HepG2 (cell line): ENCODE measurements around the gene PRSS2. TPM values are rescaled to one million over a fixed set of nuclear protein-coding genes. Genes with fewer than 3 reads are reported as not detected.

Experiments
- ATAC-seq: fragments of 200-7000 bp; cut with Tn5 transposase; 3 replicates; pipeline ENCODE4 v1.9.1; 2020; ENCODE audit warnings: mild to moderate bottlenecking, moderate library complexity
- Bru-seq: library from RNA; stranded (reverse); fragments of 400-500 nt; gene quantifications from one replicate; lab custom pipeline; 2021; lab: Mats Ljungman, UMichigan
- BruChase-seq, 2 experiments: library from RNA; stranded (reverse); fragments of 400-500 nt; gene quantifications; one replicate each; lab custom pipeline; 2021; lab: Mats Ljungman, UMichigan
- BruUV-seq: library from RNA; stranded (reverse); fragments of 400-500 nt; replicated peaks from 2 replicates; lab custom pipeline; 2021; lab: Mats Ljungman, UMichigan
- CTCF ChIA-PET: fragments of 300-600 bp; formaldehyde crosslinking; extraction: SDS; loops from one replicate; lab custom pipeline; 2021; ENCODE audit warnings: low total read pairs, inconsistent platforms, low intra/inter-chr PET ratio; lab: Yijun Ruan, JAX
- POLR2A ChIA-PET: fragments of 350-600 bp; sonication (Branson Sonifier 250); formaldehyde crosslinking; loops from one replicate; lab custom pipeline; 2020; ENCODE audit warnings: antibody characterized with exemption, inconsistent platforms; lab: Yijun Ruan, JAX
- DNase-seq: peaks from one replicate; pipeline ENCODE4 v3.0.0-alpha.2; 2015; ENCODE audit warnings: low spot score
- FAIRE-seq: peaks from 3 replicates; lab custom pipeline; 2011; peaks lifted over from hg19 to GRCh38; lab: Jason Lieb, UNC
- H2AFZ ChIP-seq: one replicate; pipeline ENCODE4 v1.6.1; 2011; ENCODE audit warnings: low read length, inconsistent platforms
- H3K27ac ChIP-seq: fragments of 300-600 bp; 3 replicates; pipeline ENCODE4 v1.8.0; 2011; ENCODE audit warnings: mixed run types, mild to moderate bottlenecking, mixed read lengths, low read length, inconsistent platforms; ENCODE audit not compliant: insufficient read depth; ENCODE audit errors: extremely low read length
- H3K27me3 ChIP-seq, 2 experiments: fragments of 200-600 bp in 1 of 2; 2 replicates in 1 of 2; 3 replicates in 1 of 2; pipeline versions ENCODE4 v1.6.0 to v1.8.0; 2011; ENCODE audit warnings: low read length in 2 of 2, mild to moderate bottlenecking in 2 of 2, moderate library complexity in 2 of 2, inconsistent platforms in 1 of 2; ENCODE audit not compliant: insufficient read depth in 2 of 2, control insufficient read depth in 1 of 2
- H3K36me3 ChIP-seq, 2 experiments: fragments of 200-600 bp in 1 of 2; replicated peaks in 1 of 2; 2 replicates in 1 of 2; 3 replicates in 1 of 2; pipeline versions ENCODE4 v1.5.1 to v1.8.0; 2011; ENCODE audit warnings: low read length in 2 of 2, inconsistent platforms in 1 of 2; ENCODE audit not compliant: insufficient read depth in 2 of 2, control insufficient read depth in 1 of 2
- H3K4me1 ChIP-seq: 2 replicates; pipeline ENCODE4 v1.5.1; 2012; ENCODE audit warnings: low read length, inconsistent platforms; ENCODE audit not compliant: insufficient read depth
- H3K4me2 ChIP-seq: 2 replicates; pipeline ENCODE4 v1.6.0; 2011; ENCODE audit warnings: low read depth, low read length, inconsistent platforms
- H3K4me3 ChIP-seq, 3 experiments: fragments of 200-600 bp in 1 of 3; sonication (generic), shearing (Covaris generic) in 1 of 3; replicated peaks in 1 of 3; 2 replicates each; pipeline ENCODE4 v1.5.1; 2011 to 2016; ENCODE audit warnings: low read length in 3 of 3, inconsistent platforms in 2 of 3, low read depth in 2 of 3, mild to moderate bottlenecking in 2 of 3, control low read depth in 1 of 3, mixed read lengths in 1 of 3; ENCODE audit not compliant: insufficient read depth in 1 of 3
- H3K79me2 ChIP-seq: one replicate; pipeline ENCODE4 v1.6.1; 2011; ENCODE audit warnings: low read length, inconsistent platforms; ENCODE audit not compliant: insufficient read depth
- H3K9ac ChIP-seq: 2 replicates; pipeline ENCODE4 v1.6.0; 2011; ENCODE audit warnings: mild to moderate bottlenecking, low read depth, low read length, inconsistent platforms; ENCODE audit not compliant: insufficient read depth
- H3K9me3 ChIP-seq: 2 replicates; pipeline ENCODE4 v1.5.1; 2012; ENCODE audit warnings: mild to moderate bottlenecking, low read length
- H4K20me1 ChIP-seq: 2 replicates; pipeline ENCODE4 v1.6.0; 2011; ENCODE audit warnings: inconsistent platforms, mild to moderate bottlenecking, low read length, moderate library complexity; ENCODE audit not compliant: insufficient read depth
- FOSL1 ChIP-seq: sonication (generic); formaldehyde crosslinking; IDR thresholded peaks from 2 replicates; pipeline ENCODE4 v1.9.0; 2021; ENCODE audit warnings: missing genetic modification reagents, borderline replicate concordance
- HNRNPLL ChIP-seq: fragments of 200-400 bp; formaldehyde crosslinking; IDR thresholded peaks from 2 replicates; pipeline ENCODE4 v1.6.1; 2017; ENCODE audit warnings: mild to moderate bottlenecking, low read depth, low read length; ENCODE audit not compliant: poor library complexity, severe bottlenecking
- HNRNPUL1 ChIP-seq: fragments of 200-400 bp; formaldehyde crosslinking; IDR thresholded peaks from 2 replicates; pipeline ENCODE4 v1.6.1; 2017; ENCODE audit warnings: low read depth, mild to moderate bottlenecking, low read length, moderate library complexity
- ISL2 ChIP-seq: sonication (generic); formaldehyde crosslinking; IDR thresholded peaks from 2 replicates; pipeline ENCODE4 v1.5.0; 2020; ENCODE audit warnings: missing genetic modification reagents
- JUND ChIP-seq: sonication (generic); formaldehyde crosslinking; IDR thresholded peaks from 2 replicates; pipeline ENCODE4 v1.8.0; 2022; ENCODE audit warnings: mild to moderate bottlenecking, missing genetic modification reagents
- MEF2D ChIP-seq: sonication (generic); formaldehyde crosslinking; IDR thresholded peaks from 2 replicates; pipeline ENCODE4 v1.5.1; 2020; ENCODE audit warnings: mild to moderate bottlenecking, missing genetic modification reagents
- PAF1 ChIP-seq: IDR thresholded peaks from 2 replicates; pipeline ENCODE4 v1.6.1; 2016; ENCODE audit warnings: missing genetic modification reagents, missing compliant biosample characterization
- POGZ ChIP-seq: sonication (generic); formaldehyde crosslinking; IDR thresholded peaks from 2 replicates; pipeline ENCODE4 v1.4.0; 2020; ENCODE audit warnings: mild to moderate bottlenecking, missing genetic modification reagents
- RARG ChIP-seq: sonication (generic); formaldehyde crosslinking; IDR thresholded peaks from 2 replicates; pipeline ENCODE4 v1.4.0; 2020; ENCODE audit warnings: low read depth, mild to moderate bottlenecking, missing genetic modification reagents
- TARDBP ChIP-seq: sonication (generic); formaldehyde crosslinking; IDR thresholded peaks from 2 replicates; pipeline ENCODE4 v1.8.0; 2022; ENCODE audit warnings: mild to moderate bottlenecking, missing genetic modification reagents
- TMF1 ChIP-seq: sonication (generic); formaldehyde crosslinking; IDR thresholded peaks from 2 replicates; pipeline ENCODE4 v1.8.1; 2022; ENCODE audit warnings: low read depth, missing genetic modification reagents
- ZNF615 ChIP-seq: sonication (generic); formaldehyde crosslinking; IDR thresholded peaks from 2 replicates; pipeline ENCODE4 v1.5.0; 2020; ENCODE audit warnings: mild to moderate bottlenecking, missing genetic modification reagents, borderline replicate concordance
- ZNF644 ChIP-seq: IDR thresholded peaks from 2 replicates; pipeline ENCODE4 v1.6.1; 2016; ENCODE audit warnings: low read depth
- WGBS: methylation state at CpG from one replicate; pipeline ENCODE4 v1.1.6; 2017; ENCODE audit warnings: low lambda C conversion rate; 5-methylcytosine and 5-hydroxymethylcytosine counted together
- in situ Hi-C: cut with HindIII; loops from 2 replicates; pipeline ENCODE4 v1.10.0; 2017; ENCODE audit warnings: low pct_unique_long_range_greater_than_20kb; ENCODE audit not compliant: extremely low pct_ligation_motif_present
- intact Hi-C: fragments of 100-400 bp; cut with micrococcal nuclease; formaldehyde crosslinking; loops from one replicate; pipeline ENCODE4 v1.10.0; 2022; ENCODE audit not compliant: unreplicated experiment
- long read RNA-seq, 2 experiments: library from RNA in 1 of 2; library from polyadenylated mRNA in 1 of 2; stranded (forward) in 1 of 2; unstranded in 1 of 2; transcript quantifications; one replicate each; pipeline ENCODE4 v2.0.0, GENCODE V29; 2019 to 2022
- polyA minus RNA-seq, 3 experiments: library from RNA; depleted of rRNA, polyadenylated mRNA; stranded (reverse); fragments of >200 nt; gene quantifications; 2 replicates each; pipeline ENCODE4 v1.2.3, GENCODE V29; 2011; ENCODE audit warnings: low replicate concordance in 1 of 3
- polyA plus RNA-seq, 8 experiments: library from polyadenylated mRNA; depleted of rRNA in 3 of 8; stranded (reverse) in 7 of 8; unstranded in 1 of 8; fragments of >200 nt; fragmentation: Illumina TruSeq in 4 of 8; extraction: Trizol in 4 of 8; gene quantifications; 2 replicates each; pipeline versions ENCODE4 v1.2.1 to v1.2.3, GENCODE V29; 2011 to 2016; ENCODE audit warnings: low read depth in 4 of 8, missing spikeins in 1 of 8, mixed read lengths in 1 of 8; ENCODE audit not compliant: insufficient read depth in 1 of 8
- total RNA-seq, 5 experiments: library from RNA; depleted of rRNA; stranded (reverse); fragments of >200 nt; fragmentation: Illumina TruSeq; extraction: Trizol; gene quantifications; 2 replicates each; pipeline ENCODE4 v1.2.3, GENCODE V29; 2016; ENCODE audit warnings: low read depth in 1 of 5
- TF ChIP-seq, protein P1 (sequence below): sonication (generic); formaldehyde crosslinking; IDR thresholded peaks from 2 replicates; pipeline ENCODE4 v1.4.0; 2020; ENCODE audit warnings: mild to moderate bottlenecking, missing genetic modification reagents

The PRSS2 gene
- not detected in 2 replicates for total RNA-seq (2016; rRNA removed; fragmentation: Illumina TruSeq; extraction: Trizol)
- total RNA-seq (2016; cell fraction: cytosol; rRNA removed; fragmentation: Illumina TruSeq; extraction: Trizol; ENCODE audit: low read depth), result not detected in 2 replicates
- total RNA-seq (2016; cell fraction: insoluble cytoplasmic fraction; rRNA removed; fragmentation: Illumina TruSeq; extraction: Trizol), result not detected in 2 replicates
- not detected in 2 replicates for total RNA-seq (2016; cell fraction: membrane; rRNA removed; fragmentation: Illumina TruSeq; extraction: Trizol)
- not detected in 2 replicates for total RNA-seq (2016; cell fraction: nucleus; rRNA removed; fragmentation: Illumina TruSeq; extraction: Trizol)
- not detected in 2 replicates for polyA plus RNA-seq (2011; rRNA removed)
- not detected in 2 replicates for polyA plus RNA-seq (2011; cell fraction: cytosol; rRNA removed)
- polyA plus RNA-seq (2011; cell fraction: nucleus; rRNA removed), result not detected in 2 replicates
- not detected in 2 replicates for polyA plus RNA-seq (2012)
- polyA plus RNA-seq (2016; cell fraction: cytosol; fragmentation: Illumina TruSeq; extraction: Trizol; ENCODE audit: low read depth), result not detected in 2 replicates
- polyA plus RNA-seq (2016; cell fraction: insoluble cytoplasmic fraction; fragmentation: Illumina TruSeq; extraction: Trizol; ENCODE audit: low read depth), result not detected in 2 replicates
- polyA plus RNA-seq (2016; cell fraction: membrane; fragmentation: Illumina TruSeq; extraction: Trizol; ENCODE audit: low read depth), result not detected in 2 replicates
- polyA plus RNA-seq (2016; cell fraction: nucleus; fragmentation: Illumina TruSeq; extraction: Trizol; ENCODE audit: insufficient read depth, low read depth), result not detected in 2 replicates
- not detected in 2 replicates for polyA minus RNA-seq (2011; rRNA and poly(A)+ RNA removed; ENCODE audit: low replicate concordance)
- polyA minus RNA-seq (2011; cell fraction: cytosol; rRNA and poly(A)+ RNA removed), result not detected in 2 replicates
- polyA minus RNA-seq (2011; cell fraction: nucleus; rRNA and poly(A)+ RNA removed), result not detected in 2 replicates
- not detected for Bru-seq, nascent RNA
- not detected for BruChase-seq, experiment 1, labeled RNA remaining after a 6-hour chase
- not detected for BruChase-seq, experiment 2, labeled RNA remaining after a 2-hour chase
- long read RNA-seq, experiment 1, result 0 reads
- long read RNA-seq, experiment 2, result 0 reads

DNA sequence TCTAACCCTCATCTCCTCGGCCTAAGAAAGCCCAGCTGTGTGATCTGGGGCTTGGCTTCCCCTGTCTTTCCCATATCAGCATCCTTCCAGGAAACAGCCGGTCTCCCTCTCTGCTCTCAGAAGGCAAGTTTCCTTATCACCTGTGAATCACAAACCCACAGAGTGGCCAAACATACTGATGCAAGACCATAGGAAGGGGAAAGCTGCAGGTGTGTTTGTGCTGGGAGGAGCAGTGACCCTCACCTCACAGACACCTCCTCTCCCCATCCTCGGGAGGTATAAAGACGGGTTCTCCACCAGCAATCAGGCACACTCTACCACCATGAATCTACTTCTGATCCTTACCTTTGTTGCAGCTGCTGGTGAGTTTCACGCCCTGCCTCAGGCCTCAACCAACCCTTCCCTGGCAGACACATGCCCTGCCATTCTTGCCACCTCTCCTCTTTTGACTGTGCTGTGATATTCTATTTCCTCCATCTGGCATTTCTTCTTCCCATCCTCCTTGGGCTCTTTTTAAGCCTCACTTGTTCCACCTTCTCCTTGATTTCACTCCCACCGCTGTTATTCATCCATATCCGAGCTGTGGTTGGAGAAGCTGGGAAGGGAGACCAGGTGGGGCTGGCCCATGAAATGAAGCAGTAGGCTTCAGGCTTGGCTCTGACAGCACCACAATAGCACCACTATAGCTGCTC, at the start of gene PRSS2:
Gene PRSS2 (plus strand): TSS at position 310 of the 692 bp plus-strand sequence. CDS start 13 bp downstream, at position 323.
- in situ Hi-C loops (no loop called here), intact Hi-C loops (no loop called here)
- Histone ChIP-seq H3K9ac (no peak within 1 kb of the TSS), H3K36me3 (no peaks in the 10 kb centered on the region), H3K4me3 (no peak within 1 kb of the TSS), H3K27ac (no peak within 1 kb of the TSS), H2AFZ (no peak within 1 kb of the TSS), H3K4me1 (no peaks in the 10 kb centered on the region), H3K27me3 (peaks cover 0 to 4% of the 10 kb centered on the region in 2 experiments; a peak in 1 of 5 replicates), H4K20me1 (no peaks in the 10 kb centered on the region), H3K9me3 (no peaks in the 10 kb centered on the region), H3K4me2 (no peak within 1 kb of the TSS), H3K79me2 (no peaks in the 10 kb centered on the region)
- ATAC-seq, result no peak
- POLR2A ChIA-PET, result no interaction called here
- FAIRE-seq, result no peak
- WGBS, result 11% methylated on average over 7 of the region's 7 CpGs
- BruUV-seq, result no TSS peak
- TF ChIP-seq HNRNPUL1, result no peak
- TF ChIP-seq MEF2D (CRISPR knock-in tag), result no peak
- TF ChIP-seq POGZ, result no peak
- TF ChIP-seq ZNF615, result no peak
- TF ChIP-seq PAF1 (CRISPR knock-in tag), result no peak
- no peak for TF ChIP-seq FOSL1
- no peak for TF ChIP-seq RARG (CRISPR knock-in tag)
- TF ChIP-seq TARDBP (CRISPR knock-in tag), result no peak
- TF ChIP-seq, protein P1, sequence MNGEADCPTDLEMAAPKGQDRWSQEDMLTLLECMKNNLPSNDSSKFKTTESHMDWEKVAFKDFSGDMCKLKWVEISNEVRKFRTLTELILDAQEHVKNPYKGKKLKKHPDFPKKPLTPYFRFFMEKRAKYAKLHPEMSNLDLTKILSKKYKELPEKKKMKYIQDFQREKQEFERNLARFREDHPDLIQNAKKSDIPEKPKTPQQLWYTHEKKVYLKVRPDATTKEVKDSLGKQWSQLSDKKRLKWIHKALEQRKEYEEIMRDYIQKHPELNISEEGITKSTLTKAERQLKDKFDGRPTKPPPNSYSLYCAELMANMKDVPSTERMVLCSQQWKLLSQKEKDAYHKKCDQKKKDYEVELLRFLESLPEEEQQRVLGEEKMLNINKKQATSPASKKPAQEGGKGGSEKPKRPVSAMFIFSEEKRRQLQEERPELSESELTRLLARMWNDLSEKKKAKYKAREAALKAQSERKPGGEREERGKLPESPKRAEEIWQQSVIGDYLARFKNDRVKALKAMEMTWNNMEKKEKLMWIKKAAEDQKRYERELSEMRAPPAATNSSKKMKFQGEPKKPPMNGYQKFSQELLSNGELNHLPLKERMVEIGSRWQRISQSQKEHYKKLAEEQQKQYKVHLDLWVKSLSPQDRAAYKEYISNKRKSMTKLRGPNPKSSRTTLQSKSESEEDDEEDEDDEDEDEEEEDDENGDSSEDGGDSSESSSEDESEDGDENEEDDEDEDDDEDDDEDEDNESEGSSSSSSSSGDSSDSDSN, result no peak
- TF ChIP-seq JUND (CRISPR knock-in tag), result no peak
- no peak for TF ChIP-seq ZNF644 (CRISPR knock-in tag)
- no peak for TF ChIP-seq HNRNPLL
- TF ChIP-seq TMF1 (CRISPR knock-in tag), result no peak
- no peak for TF ChIP-seq ISL2 (CRISPR knock-in tag)
- DNase-seq, result no peak
- CTCF ChIA-PET, result no interaction called here
